GM12878 (cell line): Measurements from ENCODE around the gene SPSB2. TPM values are rescaled to one million over a fixed set of nuclear protein-coding genes. Genes with fewer than 3 reads are reported as not detected.

Experiments used
- ATAC-seq: fragments of 200-7000 bp; cut with Tn5 transposase; 3 replicates; pipeline ENCODE4 v1.9.1; 2020; ENCODE audit warnings: mild to moderate bottlenecking, moderate library complexity
- BruUV-seq: library from RNA; stranded (reverse); fragments of 400-500 nt; replicated peaks from 2 replicates; lab custom pipeline; 2021; lab: Mats Ljungman, UMichigan
- CTCF ChIA-PET: fragments of 300-600 bp; sonication (Branson Sonifier 250); formaldehyde crosslinking; extraction: SDS; loops from one replicate; lab custom pipeline; 2021; ENCODE audit warnings: inconsistent platforms; lab: Yijun Ruan, JAX
- POLR2A ChIA-PET: fragments of 350-600 bp; formaldehyde crosslinking; extraction: SDS; loops from one replicate; lab custom pipeline; 2021; ENCODE audit warnings: inconsistent platforms; lab: Charles Lee
- RAD21 ChIA-PET: fragments of 300-600 bp; sonication (Branson Sonifier 250); formaldehyde crosslinking; loops from one replicate; lab custom pipeline; 2023; ENCODE audit warnings: antibody characterized with exemption; ENCODE audit not compliant: unreplicated experiment; lab: Charles Lee
- SMC1A ChIA-PET: fragments of 300-600 bp; sonication (Branson Sonifier 250); formaldehyde crosslinking; loops from one replicate; lab custom pipeline; 2023; ENCODE audit not compliant: unreplicated experiment, uncharacterized antibody; lab: Charles Lee
- DNase-seq: peaks from one replicate; pipeline ENCODE4 v3.0.0-alpha.2; 2011; ENCODE audit warnings: low read depth, low spot score
- FAIRE-seq: peaks from 3 replicates; lab custom pipeline; 2011; peaks lifted over from hg19 to GRCh38; lab: Jason Lieb, UNC
- H2AFZ ChIP-seq: 2 replicates; pipeline ENCODE4 v1.6.0; 2011; ENCODE audit warnings: low read depth, low read length, control low read depth; ENCODE audit not compliant: control insufficient read depth
- H3K27ac ChIP-seq: 2 replicates; pipeline ENCODE4 v1.5.1; 2011; ENCODE audit warnings: control low read depth; ENCODE audit not compliant: control insufficient read depth, insufficient read depth
- H3K27me3 ChIP-seq, 2 experiments: replicated peaks in 1 of 2; 2 replicates each; pipeline versions ENCODE4 v1.6.0 to v1.6.1; 2011; ENCODE audit warnings: low read length in 1 of 2; ENCODE audit not compliant: control insufficient read depth in 2 of 2, insufficient read depth in 2 of 2
- H3K36me3 ChIP-seq, 2 experiments: 2 replicates each; pipeline ENCODE4 v1.5.1; 2011; ENCODE audit warnings: low read length in 1 of 2; ENCODE audit not compliant: control insufficient read depth in 2 of 2, insufficient read depth in 2 of 2
- H3K4me1 ChIP-seq: 2 replicates; pipeline ENCODE4 v1.6.1; 2011; ENCODE audit warnings: mild to moderate bottlenecking, low read length, moderate library complexity, mixed read lengths; ENCODE audit not compliant: control insufficient read depth, insufficient read depth
- H3K4me2 ChIP-seq: 2 replicates; pipeline ENCODE4 v1.6.0; 2011; ENCODE audit warnings: control low read depth; ENCODE audit not compliant: control insufficient read depth, insufficient read depth
- H3K4me3 ChIP-seq: fragments of 200-600 bp; sonication (generic); 2 replicates; pipeline ENCODE4 v1.5.1; 2016
- H3K79me2 ChIP-seq: 2 replicates; pipeline ENCODE4 v1.6.0; 2011; ENCODE audit warnings: low read length; ENCODE audit not compliant: control insufficient read depth, insufficient read depth
- H3K9ac ChIP-seq: 2 replicates; pipeline ENCODE4 v1.8.0; 2011; ENCODE audit warnings: low read length, control low read depth, mixed read lengths; ENCODE audit not compliant: control insufficient read depth, insufficient read depth
- H3K9me3 ChIP-seq: replicated peaks from 3 replicates; pipeline ENCODE4 v1.5.1; 2011; ENCODE audit warnings: mild to moderate bottlenecking, low read length; ENCODE audit not compliant: control insufficient read depth, insufficient read depth
- H4K20me1 ChIP-seq: 2 replicates; pipeline ENCODE4 v1.6.0; 2011; ENCODE audit not compliant: control insufficient read depth, insufficient read depth
- BACH1 ChIP-seq: fragments of 450-650 bp; IDR thresholded peaks from 2 replicates; pipeline ENCODE4 v1.6.1; 2017; ENCODE audit warnings: mild to moderate bottlenecking, borderline replicate concordance
- BMI1 ChIP-seq: fragments of 450-650 bp; IDR thresholded peaks from 2 replicates; pipeline ENCODE4 v1.6.1; 2016; ENCODE audit warnings: mild to moderate bottlenecking, moderate library complexity, borderline replicate concordance
- CBX3 ChIP-seq: fragments of 200-600 bp; sonication (generic); IDR thresholded peaks from 2 replicates; pipeline ENCODE4 v1.6.1; 2016; ENCODE audit warnings: low read depth, borderline replicate concordance
- FOS ChIP-seq: IDR thresholded peaks from 3 replicates; pipeline ENCODE4 v1.6.1; 2011; ENCODE audit warnings: borderline replicate concordance; ENCODE audit not compliant: insufficient read length; ENCODE audit errors: extremely low read depth
- HDAC6 ChIP-seq: fragments of 200-600 bp; sonication (generic); IDR thresholded peaks from one replicate; pipeline ENCODE4 v1.8.0; 2017; ENCODE audit warnings: antibody characterized with exemption; ENCODE audit not compliant: unreplicated experiment
- IRF3 ChIP-seq: fragments of 450-650 bp; IDR thresholded peaks from 2 replicates; pipeline ENCODE4 v1.6.1; 2014; ENCODE audit warnings: mild to moderate bottlenecking
- IRF5 ChIP-seq: fragments of 450-650 bp; IDR thresholded peaks from 2 replicates; pipeline ENCODE4 v1.6.1; 2017; ENCODE audit warnings: borderline replicate concordance
- KLF5 ChIP-seq: fragments of 450-650 bp; IDR thresholded peaks from 2 replicates; pipeline ENCODE4 v1.6.1; 2014; ENCODE audit warnings: mild to moderate bottlenecking; ENCODE audit not compliant: partially characterized antibody
- MAX ChIP-seq: IDR thresholded peaks from 2 replicates; pipeline ENCODE4 v1.6.1; 2012; ENCODE audit warnings: low read depth, low read length, improper control_type of control experiment
- MTA3 ChIP-seq: IDR thresholded peaks from 2 replicates; pipeline ENCODE4 v1.6.1; 2012; ENCODE audit warnings: low read length, inconsistent platforms, borderline replicate concordance
- NR2F1 ChIP-seq: fragments of 450-650 bp; conservative IDR thresholded peaks from 2 replicates; pipeline ENCODE4 v1.6.1; 2017; ENCODE audit warnings: mild to moderate bottlenecking
- POLR2AphosphoS2 ChIP-seq: IDR thresholded peaks from 2 replicates; pipeline ENCODE4 v1.6.1; 2011; ENCODE audit warnings: low read depth, mild to moderate bottlenecking, low read length, improper control_type of control experiment, moderate library complexity
- RBBP5 ChIP-seq: fragments of 200-600 bp; sonication (generic); conservative IDR thresholded peaks from 2 replicates; pipeline ENCODE4 v1.6.1; 2016
- RCOR1 ChIP-seq: conservative IDR thresholded peaks from 2 replicates; pipeline ENCODE4 v1.6.1; 2012; ENCODE audit warnings: low read depth, low read length, improper control_type of control experiment
- STAT3 ChIP-seq: IDR thresholded peaks from 2 replicates; pipeline ENCODE4 v1.6.1; 2011; ENCODE audit warnings: low read depth, low read length, improper control_type of control experiment
- TBL1XR1 ChIP-seq: IDR thresholded peaks from 2 replicates; pipeline ENCODE4 v1.6.1; 2012; ENCODE audit warnings: low read depth, low read length, improper control_type of control experiment
- USF1 ChIP-seq: IDR thresholded peaks from 2 replicates; pipeline ENCODE4 v1.6.1; 2011; ENCODE audit warnings: borderline replicate concordance, low read depth, mild to moderate bottlenecking, moderate library complexity, mixed read lengths, low read length; ENCODE audit not compliant: insufficient read depth; ENCODE audit errors: extremely low read length
- ZBED1 ChIP-seq: IDR thresholded peaks from 2 replicates; pipeline ENCODE4 v1.6.1; 2016; ENCODE audit warnings: borderline replicate concordance
- ZNF274 ChIP-seq: IDR thresholded peaks from one replicate; pipeline ENCODE4 v1.8.0; 2011; ENCODE audit not compliant: insufficient read length, insufficient read depth
- WGBS: methylation state at CpG from one replicate; pipeline ENCODE4 v1.1.6; 2016; ENCODE audit warnings: low lambda C conversion rate; ENCODE audit not compliant: insufficient replicate concordance, insufficient coverage; ENCODE audit errors: missing lambda C conversion rate; 5-methylcytosine and 5-hydroxymethylcytosine counted together
- in situ Hi-C: fragments of 300-500 bp; cut with MboI; formaldehyde crosslinking; loops from 9 replicates; pipeline ENCODE4 v1.14.3; 2018; ENCODE audit warnings: mixed read lengths
- intact Hi-C: fragments of 100-400 bp; cut with micrococcal nuclease; formaldehyde crosslinking; loops from one replicate; pipeline ENCODE4 v1.14.2; 2022; ENCODE audit not compliant: unreplicated experiment
- polyA plus RNA-seq, 11 experiments: library from polyadenylated mRNA; depleted of rRNA in 4 of 11; unstranded in 6 of 11; stranded (reverse) in 5 of 11; fragments of >200 nt; fragmentation: Nextera tagmentation in 4 of 11; fragmentation: Illumina TruSeq in 1 of 11; extraction: Ambion mirVana in 4 of 11; extraction: Trizol in 1 of 11; gene quantifications; 1 replicate in 1 of 11; 2 replicates in 10 of 11; pipeline versions ENCODE4 v1.2.1 to v1.2.3, GENCODE V29; 2011 to 2016; ENCODE audit warnings: inconsistent platforms in 2 of 11, missing spikeins in 2 of 11, low read depth in 1 of 11
- total RNA-seq, 4 experiments: library from RNA; depleted of rRNA in 3 of 4; stranded (reverse); fragments of >200 nt in 3 of 4; fragmentation: Illumina TruSeq in 1 of 4; extraction: Trizol in 1 of 4; gene quantifications; 2 replicates each; pipeline versions ENCODE4 v1.2.1 to v1.2.3, GENCODE V29; 2013 to 2021

The SPSB2 gene
- total and polyA plus RNA-seq, 10 of the 15 experiments (the other 5 are each of a cell fraction or from before 2014, with no cell fraction given): 0.08 to 5.6 (median 2.7) TPM

GRCh38 chr12:6883683-6884082 is 10.6 kb upstream of the SPSB2 start (continued):
- TF ChIP-seq IRF5 (no peak), POLR2AphosphoS2 (no peak), RBBP5 (no peak), BMI1 (no peak), ZBED1 (no peak), MTA3 (no peak), USF1 (no peak), NR2F1 (no peak), IRF3 (no peak), KLF5 (no peak)

GRCh38 chr12:6883252-6883651 is 10.1 kb upstream of the SPSB2 start:
- BruUV-seq: no TSS peak
- SMC1A ChIA-PET: interaction anchor here (0.6 to 1.0 kb wide), 3 partner anchors 10 to 327 kb away, joined by 3 read pairs; partner anchors contain the start of gene SPSB2
- no peak overlapping the region for H3K9ac ChIP-seq
- no peaks in the 10 kb centered on the region for H3K9me3 ChIP-seq
- H4K20me1 ChIP-seq: no peaks in the 10 kb centered on the region
- CTCF ChIA-PET: interaction anchor here (0.7 to 4.5 kb wide), 4 partner anchors 8 to 29 kb away, joined by 3 to 19 read pairs (median 12); partner anchors contain the start of gene SPSB2
- no peak overlapping the region for H3K27ac ChIP-seq
- H3K79me2 ChIP-seq: no peaks in the 10 kb centered on the region
- H3K36me3 ChIP-seq: peaks cover 0 to 10% of the 10 kb centered on the region in 2 experiments; a peak in 3 of 4 replicates
- FAIRE-seq (no peak), ATAC-seq (no peak), DNase-seq (no peak)
- in situ Hi-C loops: no loop called here
- RAD21 ChIA-PET: interaction anchor here (1.4 kb wide), 1 partner anchor 10 kb away, joined by 3 read pairs; the partner anchor contains the start of gene SPSB2
- no peaks in the 10 kb centered on the region for H3K4me1 ChIP-seq
- H3K4me3 ChIP-seq: no peak overlapping the region
- POLR2A ChIA-PET: interaction anchor here (1.1 kb wide), 1 partner anchor 29 kb away, joined by 4 read pairs; no protein-coding TSS in a partner anchor
- intact Hi-C loops: no loop called here
- H2AFZ ChIP-seq: no peak overlapping the region
- no peaks in the 10 kb centered on the region for H3K27me3 ChIP-seq
- 97% methylated on average over 5 of the region's 5 CpGs for WGBS
- no peak overlapping the region for H3K4me2 ChIP-seq
- TF ChIP-seq STAT3: no peak
- no peak for TF ChIP-seq HDAC6
- TF ChIP-seq FOS: no peak
- no peak for TF ChIP-seq ZNF274
- no peak for TF ChIP-seq RCOR1
- no peak for TF ChIP-seq CBX3
- TF ChIP-seq TBL1XR1: no peak
- no peak for TF ChIP-seq IRF5
- TF ChIP-seq BACH1: no peak
- TF ChIP-seq MAX: no peak
